ENCODE measurements around the gene GALK1. TPM values are rescaled to one million over a fixed set of nuclear protein-coding genes. Genes with fewer than 3 reads are reported as not detected.

GALK1 gene
- total and polyA plus RNA-seq, 3 donors from 2014 or later, result 31.9 to 50.7 (median 32.1) TPM

DNA sequence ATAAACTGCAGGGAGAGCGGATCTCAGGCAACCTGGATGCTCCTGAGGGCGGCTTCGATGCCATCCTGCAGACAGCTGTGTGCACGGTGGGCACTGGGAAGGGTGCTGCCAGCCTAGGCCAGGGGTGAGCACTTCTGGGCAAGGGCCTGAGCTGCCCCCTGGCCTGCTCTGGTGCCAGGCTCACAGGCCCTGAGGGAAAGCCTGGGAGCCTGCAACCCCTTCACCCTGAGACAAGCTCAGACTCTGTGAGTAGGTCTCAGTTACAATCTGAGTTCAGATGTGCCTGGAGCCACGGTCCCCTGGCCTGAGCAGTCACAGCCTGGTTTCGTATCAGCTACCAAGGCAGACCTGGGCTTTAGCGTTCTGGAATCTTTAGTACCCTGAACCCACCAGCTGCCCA, 35.6 kb downstream of the GALK1 start:
- no peak overlapping the region for H3K4me3 ChIP-seq
- H3K4me1 ChIP-seq, result no peaks in the 10 kb centered on the region
- no peaks in the 10 kb centered on the region for H3K9me3 ChIP-seq
- DNase-seq, result no peak
- H3K27ac ChIP-seq, result no peak overlapping the region
- WGBS, 2 donors, result 89 to 96% methylated on average over 5 to 7 of the region's 7 CpGs
- intact Hi-C loops (cut with DNase I; ENCODE audit: low total_unique reads), result no loop called here
- no peaks in the 10 kb centered on the region for H3K36me3 ChIP-seq (ENCODE audit: low read depth, missing control alignments)
- no peak for TF ChIP-seq POLR2A (IDR thresholded peaks at IDR 0.05)
- TF ChIP-seq, protein P1, sequence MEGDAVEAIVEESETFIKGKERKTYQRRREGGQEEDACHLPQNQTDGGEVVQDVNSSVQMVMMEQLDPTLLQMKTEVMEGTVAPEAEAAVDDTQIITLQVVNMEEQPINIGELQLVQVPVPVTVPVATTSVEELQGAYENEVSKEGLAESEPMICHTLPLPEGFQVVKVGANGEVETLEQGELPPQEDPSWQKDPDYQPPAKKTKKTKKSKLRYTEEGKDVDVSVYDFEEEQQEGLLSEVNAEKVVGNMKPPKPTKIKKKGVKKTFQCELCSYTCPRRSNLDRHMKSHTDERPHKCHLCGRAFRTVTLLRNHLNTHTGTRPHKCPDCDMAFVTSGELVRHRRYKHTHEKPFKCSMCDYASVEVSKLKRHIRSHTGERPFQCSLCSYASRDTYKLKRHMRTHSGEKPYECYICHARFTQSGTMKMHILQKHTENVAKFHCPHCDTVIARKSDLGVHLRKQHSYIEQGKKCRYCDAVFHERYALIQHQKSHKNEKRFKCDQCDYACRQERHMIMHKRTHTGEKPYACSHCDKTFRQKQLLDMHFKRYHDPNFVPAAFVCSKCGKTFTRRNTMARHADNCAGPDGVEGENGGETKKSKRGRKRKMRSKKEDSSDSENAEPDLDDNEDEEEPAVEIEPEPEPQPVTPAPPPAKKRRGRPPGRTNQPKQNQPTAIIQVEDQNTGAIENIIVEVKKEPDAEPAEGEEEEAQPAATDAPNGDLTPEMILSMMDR (IDR thresholded peaks at IDR 0.05), result no peak
- H3K27me3 ChIP-seq, result no peaks in the 10 kb centered on the region

DNA sequence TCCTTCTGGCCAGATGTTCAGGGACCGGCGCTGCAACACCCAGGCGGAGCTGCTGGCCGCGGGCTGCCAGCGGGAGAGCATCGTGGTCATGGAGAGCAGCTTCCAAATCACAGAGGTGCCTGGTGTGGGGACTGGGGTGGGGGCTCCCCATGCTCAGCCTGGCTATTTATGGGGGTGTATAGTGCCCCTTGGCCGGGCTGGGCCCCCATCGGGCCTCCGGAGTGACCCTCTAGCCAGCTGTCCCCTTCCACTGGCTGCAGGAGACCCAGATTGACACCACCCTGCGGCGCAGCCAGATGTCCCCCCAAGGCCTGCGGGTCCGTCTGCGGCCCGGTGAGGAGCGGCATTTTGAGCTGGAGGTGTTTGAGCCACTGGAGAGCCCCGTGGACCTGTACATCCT, 37.6 kb downstream of the GALK1 start:
- H3K27me3 ChIP-seq, result no peaks in the 10 kb centered on the region
- H3K9me3 ChIP-seq, result no peaks in the 10 kb centered on the region
- H3K4me1 ChIP-seq, result no peaks in the 10 kb centered on the region
- H3K36me3 ChIP-seq (ENCODE audit: low read depth, missing control alignments), result no peaks in the 10 kb centered on the region
- H3K27ac ChIP-seq, result no peak overlapping the region
- no peak overlapping the region for H3K4me3 ChIP-seq
- DNase-seq, result no peak
- TF ChIP-seq, protein P1 (IDR thresholded peaks at IDR 0.05), result no peak
- WGBS, 2 donors, result 89 to 100% methylated on average over 1 to 18 of the region's 18 CpGs
- intact Hi-C loops (cut with DNase I; ENCODE audit: low total_unique reads), result no loop called here

DNA sequence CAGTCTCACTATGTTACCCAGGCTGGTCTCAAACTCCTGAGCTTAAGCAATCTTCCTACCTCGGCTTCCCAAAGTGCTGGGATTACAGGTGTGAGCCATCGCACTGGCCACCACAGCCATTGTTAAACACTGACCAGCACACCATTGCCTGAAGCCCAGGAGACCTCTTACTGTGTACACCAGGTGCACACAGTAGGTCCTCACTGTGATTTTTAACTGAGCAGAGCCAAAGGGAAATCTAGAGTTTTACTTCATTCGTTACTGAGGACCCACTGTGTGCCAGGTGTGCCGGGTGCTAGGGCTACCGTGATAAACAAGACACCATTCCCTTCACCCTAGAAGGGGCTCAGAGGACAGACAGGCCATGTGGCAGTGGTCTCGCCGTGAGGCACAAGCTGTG, 39.5 kb downstream of the GALK1 start:
- no peaks in the 10 kb centered on the region for H3K27me3 ChIP-seq
- intact Hi-C loops (cut with DNase I; ENCODE audit: low total_unique reads), result no loop called here
- 97 to 99% methylated on average over 7 of the region's 7 CpGs for WGBS, 2 donors
- no peaks in the 10 kb centered on the region for H3K9me3 ChIP-seq
- DNase-seq, result no peak
- TF ChIP-seq, protein P1 (IDR thresholded peaks at IDR 0.05), result no peak
- no peak for TF ChIP-seq POLR2A (IDR thresholded peaks at IDR 0.05)
- H3K4me3 ChIP-seq, result no peak overlapping the region
- no peak overlapping the region for H3K27ac ChIP-seq
- H3K36me3 ChIP-seq (ENCODE audit: low read depth, missing control alignments), result no peaks in the 10 kb centered on the region
- peaks cover 2% of the 10 kb centered on the region for H3K4me1 ChIP-seq

DNA sequence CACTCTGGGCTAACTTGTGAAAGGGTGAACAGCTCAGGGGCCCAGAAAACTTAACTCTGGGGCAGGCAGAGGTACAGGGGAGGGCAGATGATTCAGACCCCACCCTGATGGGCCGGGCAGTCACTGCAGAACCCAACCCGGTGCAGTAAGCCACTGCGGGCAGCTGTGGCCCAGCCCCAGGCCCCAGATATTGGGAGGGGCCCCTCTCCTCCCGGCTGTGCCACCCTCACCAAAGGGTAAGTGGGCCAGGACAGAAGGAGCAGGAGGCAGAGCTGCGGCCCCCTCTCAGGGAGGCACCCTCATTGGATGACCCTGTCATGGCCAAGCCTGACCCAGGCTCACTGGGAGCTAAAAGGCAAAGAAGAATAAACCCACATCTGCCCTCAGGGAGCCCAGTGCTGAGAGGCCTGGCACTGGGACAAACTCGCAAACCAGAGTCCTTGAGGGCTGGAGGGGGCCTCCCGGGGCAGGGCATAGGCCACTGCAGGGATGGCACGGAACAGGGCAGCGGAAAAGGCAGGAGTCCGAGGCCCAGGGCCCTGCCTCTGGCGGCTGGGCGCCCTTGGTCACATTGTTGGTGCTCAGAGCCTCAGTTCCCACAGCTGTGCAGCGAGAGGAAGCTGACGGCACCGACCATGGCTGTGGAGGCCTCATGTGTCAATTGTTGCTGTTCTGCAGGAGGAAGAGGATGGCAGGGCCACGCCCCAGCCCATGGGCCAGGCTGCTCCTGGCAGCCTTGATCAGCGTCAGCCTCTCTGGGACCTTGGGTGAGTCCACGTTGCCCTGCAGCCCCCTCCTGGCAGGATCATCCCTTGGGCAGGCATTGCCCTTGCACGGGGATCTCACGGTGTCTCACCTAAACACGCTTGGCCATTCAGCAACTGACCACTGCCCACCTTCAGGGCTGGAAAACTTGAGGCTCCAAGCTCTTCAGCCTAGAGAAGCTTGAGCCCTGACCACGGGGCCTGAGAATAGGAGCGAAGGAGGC, 40.7 kb downstream of the GALK1 start:
- no peaks in the 10 kb centered on the region for H3K27me3 ChIP-seq
- TF ChIP-seq POLR2A (IDR thresholded peaks at IDR 0.05), result no peak
- TF ChIP-seq, protein P1 (IDR thresholded peaks at IDR 0.05), result no peak
- no peak overlapping the region for H3K4me3 ChIP-seq
- intact Hi-C loops (cut with DNase I; ENCODE audit: low total_unique reads), result no loop called here
- H3K27ac ChIP-seq, result no peak overlapping the region
- 85 to 86% methylated on average over 17 to 23 of the region's 23 CpGs for WGBS, 2 donors
- H3K9me3 ChIP-seq, result no peaks in the 10 kb centered on the region
- H3K36me3 ChIP-seq (ENCODE audit: low read depth, missing control alignments), result no peaks in the 10 kb centered on the region
- no peak for DNase-seq
- peaks cover 2% of the 10 kb centered on the region for H3K4me1 ChIP-seq
